Measurements from ENCODE around the gene LPIN1. TPM values are rescaled to one million over a fixed set of nuclear protein-coding genes. Genes with fewer than 3 reads are reported as not detected.
A peak's percentile ranks its signal among the peaks of the same experiment; 100 is the strongest.

The LPIN1 gene
- total RNA-seq, 1 donor from 2014 or later = 62.9 TPM

- intact Hi-C loops (cut with DNase I) = loop anchor here (5.0 kb wide), 1 partner anchor 82 kb away; no protein-coding TSS in a partner anchor
- ATAC-seq (no peak), DNase-seq (no peak)
- TF ChIP-seq CTCF (IDR thresholded peaks at IDR 0.05) = no peak
- Histone ChIP-seq H3K4me1 (peaks cover 18% of the 10 kb centered on the region), H3K27ac (no peak overlapping the region), H3K4me3 (no peak overlapping the region), H3K9me3 (no peaks in the 10 kb centered on the region), H3K36me3 (no peaks in the 10 kb centered on the region), H3K27me3 (no peaks in the 10 kb centered on the region)
These were observed 46.5 kb upstream of the LPIN1 start for GRCh38 chr2:11699686-11700670.

GRCh38 chr2:11701206-11701605, 45.2 kb upstream of the LPIN1 start:
- DNase-seq (no peak), ATAC-seq (no peak)
- H3K36me3 ChIP-seq = no peaks in the 10 kb centered on the region
- TF ChIP-seq CTCF (IDR thresholded peaks at IDR 0.05) = no peak
- intact Hi-C loops (cut with DNase I) = no loop called here
- no peak overlapping the region for H3K4me3 ChIP-seq
- H3K27me3 ChIP-seq = no peaks in the 10 kb centered on the region
- no peaks in the 10 kb centered on the region for H3K9me3 ChIP-seq
- H3K27ac ChIP-seq = no peak overlapping the region
- H3K4me1 ChIP-seq = peaks cover 18% of the 10 kb centered on the region

GRCh38 chr2:11701751-11702301, 44.6 kb upstream of the LPIN1 start:
- ATAC-seq = peak; percentile 52
- intact Hi-C loops (cut with DNase I) = no loop called here
- no peak for TF ChIP-seq CTCF (IDR thresholded peaks at IDR 0.05)
- Histone ChIP-seq H3K4me1 (peaks cover 15% of the 10 kb centered on the region), H3K4me3 (no peak overlapping the region), H3K27ac (no peak overlapping the region), H3K9me3 (no peaks in the 10 kb centered on the region), H3K27me3 (no peaks in the 10 kb centered on the region), H3K36me3 (no peaks in the 10 kb centered on the region)
- DNase-seq = no peak

GRCh38 chr2:11702946-11703345, 43.5 kb upstream of the LPIN1 start:
- no peak for TF ChIP-seq CTCF (IDR thresholded peaks at IDR 0.05)
- Histone ChIP-seq H3K9me3 (no peaks in the 10 kb centered on the region), H3K4me1 (peaks cover 6% of the 10 kb centered on the region), H3K36me3 (no peaks in the 10 kb centered on the region), H3K4me3 (no peak overlapping the region), H3K27ac (no peak overlapping the region), H3K27me3 (no peaks in the 10 kb centered on the region)
- no peak for DNase-seq
- intact Hi-C loops (cut with DNase I) = no loop called here
- no peak for ATAC-seq

- DNase-seq (no peak), ATAC-seq (no peak)
- Histone ChIP-seq H3K4me1 (peaks cover under 1% of the 10 kb centered on the region), H3K9me3 (no peaks in the 10 kb centered on the region), H3K36me3 (no peaks in the 10 kb centered on the region), H3K4me3 (no peak overlapping the region), H3K27ac (no peak overlapping the region), H3K27me3 (no peaks in the 10 kb centered on the region)
- intact Hi-C loops (cut with DNase I) = no loop called here
- no peak for TF ChIP-seq CTCF (IDR thresholded peaks at IDR 0.05)
These were observed 42.7 kb upstream of the LPIN1 start for GRCh38 chr2:11703700-11704099.
